HG03159 (cell line): Measurements from ENCODE around the gene LRRK1.

Source experiments
- ATAC-seq: cut with Tn5 transposase; IDR thresholded peaks from one replicate; pipeline ENCODE4 v1.9.1; 2021; ENCODE audit warnings: mild to moderate bottlenecking, moderate library complexity; ENCODE audit not compliant: unreplicated experiment

Gene LRRK1

DNA sequence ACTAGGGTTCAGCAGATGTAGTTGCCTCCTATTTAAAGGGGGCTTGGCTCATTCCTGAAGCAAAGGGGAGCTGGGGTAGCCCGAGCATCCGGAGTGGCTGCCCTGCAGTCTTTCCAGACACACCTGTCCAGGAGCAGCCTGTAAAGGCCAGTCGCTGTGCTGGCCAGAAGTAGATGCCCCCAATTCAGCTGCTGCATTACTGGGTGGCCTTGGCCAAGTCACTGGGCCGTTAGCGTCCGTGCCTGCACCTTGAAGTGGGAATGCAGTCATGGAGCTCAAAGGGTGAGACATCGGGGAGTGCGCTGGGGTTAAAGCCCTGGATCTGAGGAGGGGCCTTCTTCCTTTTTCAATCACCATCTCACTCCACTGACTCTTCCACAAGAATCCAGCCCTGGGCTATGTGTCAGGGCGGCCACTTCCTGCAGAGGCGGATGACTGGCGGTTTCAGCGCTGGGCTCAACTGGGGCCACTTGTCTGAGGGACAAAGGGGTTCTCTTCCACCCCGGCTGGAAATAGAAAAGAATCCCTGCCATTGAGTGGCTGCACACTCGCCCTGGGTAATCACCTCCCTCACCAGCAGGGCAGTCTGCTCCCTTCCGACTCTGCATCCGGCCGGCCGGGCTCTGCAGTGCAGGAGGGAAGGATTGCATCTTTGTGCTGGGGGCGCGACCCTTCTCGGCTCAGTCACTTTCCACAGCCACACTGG lies 27.7 kb upstream of the LRRK1 start:
- ATAC-seq = no peak

DNA sequence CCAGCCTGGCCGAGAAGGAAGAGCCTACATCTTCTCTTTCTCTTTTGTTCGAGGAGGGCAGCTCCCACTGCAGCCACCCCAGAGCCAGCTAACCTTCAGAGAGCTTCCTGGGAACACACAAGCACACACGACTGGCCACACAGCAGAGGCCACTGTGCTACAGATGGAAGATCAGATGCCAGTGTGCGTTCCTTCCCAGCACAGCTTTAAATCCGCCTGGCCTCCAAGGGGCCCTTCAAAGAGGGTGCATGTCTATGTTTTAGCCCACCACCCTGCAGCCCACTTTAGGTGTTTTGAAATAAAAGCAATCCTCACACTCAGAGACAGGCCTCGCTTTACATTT lies 27.2 kb upstream of the LRRK1 start:
- no peak for ATAC-seq

DNA sequence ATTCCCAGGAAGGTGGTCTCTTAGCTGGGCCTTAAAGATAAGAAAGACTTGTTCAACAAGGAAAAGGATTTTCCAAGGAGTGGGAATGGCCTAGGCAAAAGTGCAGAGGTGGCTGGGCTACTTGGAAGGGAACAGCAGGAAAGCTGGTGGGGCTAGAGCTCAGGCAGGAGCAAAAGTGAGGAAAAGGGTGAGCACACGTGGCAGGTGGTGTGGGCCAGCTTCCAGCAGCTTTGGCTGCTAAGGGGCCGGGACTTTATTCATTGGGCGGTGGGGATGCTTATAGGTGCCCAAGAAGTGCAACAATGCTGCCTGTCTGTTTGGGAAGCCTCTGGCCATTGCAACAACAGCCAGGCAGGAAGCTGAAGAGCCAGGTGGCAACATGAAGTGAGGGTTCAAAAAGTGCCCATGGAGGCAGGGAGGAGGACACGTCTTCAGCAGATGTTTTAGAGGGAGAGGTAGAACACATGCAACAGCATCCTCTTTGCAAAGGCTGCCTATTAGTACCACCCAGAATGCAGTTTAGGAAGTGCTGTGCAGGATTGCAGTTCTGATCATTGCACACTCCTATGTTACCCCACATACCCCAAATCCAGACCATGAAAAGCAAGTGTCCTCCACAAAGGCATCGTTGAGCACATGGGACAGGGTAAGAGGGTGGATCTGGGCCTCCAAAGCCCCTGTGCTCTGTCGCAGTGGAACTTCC lies 25.7 kb upstream of the LRRK1 start:
- ATAC-seq = no peak

DNA sequence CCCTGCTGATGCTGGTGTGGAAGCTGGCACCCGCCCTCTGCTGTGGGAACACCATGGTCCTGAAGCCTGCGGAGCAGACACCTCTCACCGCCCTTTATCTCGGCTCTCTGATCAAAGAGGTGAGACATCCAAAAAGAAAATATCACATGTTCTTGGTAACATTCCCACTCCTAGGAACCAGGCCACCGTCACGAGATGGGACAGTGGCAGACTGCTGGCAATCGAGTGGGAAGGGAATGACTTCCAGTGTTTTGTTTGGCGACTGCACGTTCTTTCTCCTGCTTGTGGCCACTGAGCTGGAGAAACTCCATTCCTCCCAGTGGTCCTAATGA lies 25.2 kb upstream of the LRRK1 start:
- no peak for ATAC-seq

DNA sequence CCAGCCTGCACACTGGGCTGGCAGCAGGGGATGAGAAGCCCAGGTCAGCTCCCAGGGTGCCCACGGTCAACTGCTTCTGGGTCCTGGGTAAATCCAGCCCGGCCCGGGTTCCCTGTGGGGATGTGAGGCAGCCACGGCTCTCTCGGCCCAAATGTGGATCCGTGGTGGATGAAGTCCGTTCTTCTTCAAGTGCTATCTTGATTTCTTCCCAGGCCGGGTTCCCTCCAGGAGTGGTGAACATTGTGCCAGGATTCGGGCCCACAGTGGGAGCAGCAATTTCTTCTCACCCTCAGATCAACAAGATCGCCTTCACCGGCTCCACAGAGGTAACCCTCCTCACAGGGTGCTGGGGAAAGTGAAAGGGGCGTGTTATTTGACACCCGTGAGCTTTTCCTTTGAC lies 23.4 kb upstream of the LRRK1 start:
- ATAC-seq = no peak

DNA sequence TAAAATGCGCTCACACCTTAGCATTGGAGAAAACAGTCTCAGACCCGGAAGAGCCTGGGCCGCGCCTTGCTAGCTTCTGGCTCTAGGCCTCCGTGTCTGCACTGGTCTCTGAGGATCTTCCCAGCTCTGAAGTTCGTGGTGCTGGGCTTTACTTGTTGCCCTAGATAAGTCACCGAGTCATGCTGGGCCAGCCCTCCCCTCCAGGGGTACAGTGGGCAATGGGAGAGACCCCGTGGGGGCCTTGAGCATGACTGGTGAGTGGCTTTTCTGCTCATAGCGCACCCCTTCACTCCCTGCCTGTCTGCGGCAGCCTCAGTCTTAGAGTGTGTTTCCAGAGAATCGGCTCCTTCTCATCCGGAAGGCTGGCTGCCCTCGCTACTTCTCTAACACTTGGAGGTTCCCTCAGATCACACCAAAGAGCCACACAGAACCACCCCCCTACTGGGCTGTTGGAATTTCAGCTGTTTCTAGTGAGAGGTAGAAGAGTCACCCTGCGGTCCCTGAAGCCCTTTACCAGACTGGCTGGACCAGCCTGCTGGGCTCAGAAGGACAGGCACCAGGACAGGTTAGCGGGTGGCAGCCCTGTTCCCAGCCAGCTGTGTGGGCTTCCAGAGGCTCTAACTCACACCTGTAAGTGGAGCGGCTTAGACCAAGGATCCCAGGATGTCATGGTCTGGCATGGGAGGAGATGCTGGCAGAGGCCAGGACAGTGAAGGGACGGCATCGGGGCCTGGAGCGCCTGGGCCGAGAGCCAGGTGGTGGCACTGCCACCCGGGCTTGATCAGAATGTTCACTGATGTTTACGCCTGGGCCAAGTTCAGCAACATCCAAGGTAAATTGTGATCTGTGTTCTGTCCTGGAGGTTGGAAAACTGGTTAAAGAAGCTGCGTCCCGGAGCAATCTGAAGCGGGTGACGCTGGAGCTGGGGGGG lies 21.7 kb upstream of the LRRK1 start:
- no peak for ATAC-seq

DNA sequence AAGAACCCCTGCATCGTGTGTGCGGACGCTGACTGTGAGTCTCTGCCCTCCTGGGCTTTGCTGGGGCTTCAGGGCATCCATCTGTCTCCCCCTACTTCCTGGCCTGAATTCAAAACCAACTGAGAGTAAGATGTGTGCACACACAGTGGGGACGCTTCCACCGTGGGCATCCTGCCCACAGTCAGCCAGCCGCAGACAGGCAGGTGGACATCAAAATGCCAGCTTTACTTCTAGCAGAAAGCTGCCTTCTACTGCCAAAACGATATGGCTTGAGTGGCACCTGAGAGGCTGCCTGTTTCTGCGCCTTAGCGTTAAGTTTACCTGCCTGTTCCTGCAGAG lies 21.0 kb upstream of the LRRK1 start:
- no peak for ATAC-seq

DNA sequence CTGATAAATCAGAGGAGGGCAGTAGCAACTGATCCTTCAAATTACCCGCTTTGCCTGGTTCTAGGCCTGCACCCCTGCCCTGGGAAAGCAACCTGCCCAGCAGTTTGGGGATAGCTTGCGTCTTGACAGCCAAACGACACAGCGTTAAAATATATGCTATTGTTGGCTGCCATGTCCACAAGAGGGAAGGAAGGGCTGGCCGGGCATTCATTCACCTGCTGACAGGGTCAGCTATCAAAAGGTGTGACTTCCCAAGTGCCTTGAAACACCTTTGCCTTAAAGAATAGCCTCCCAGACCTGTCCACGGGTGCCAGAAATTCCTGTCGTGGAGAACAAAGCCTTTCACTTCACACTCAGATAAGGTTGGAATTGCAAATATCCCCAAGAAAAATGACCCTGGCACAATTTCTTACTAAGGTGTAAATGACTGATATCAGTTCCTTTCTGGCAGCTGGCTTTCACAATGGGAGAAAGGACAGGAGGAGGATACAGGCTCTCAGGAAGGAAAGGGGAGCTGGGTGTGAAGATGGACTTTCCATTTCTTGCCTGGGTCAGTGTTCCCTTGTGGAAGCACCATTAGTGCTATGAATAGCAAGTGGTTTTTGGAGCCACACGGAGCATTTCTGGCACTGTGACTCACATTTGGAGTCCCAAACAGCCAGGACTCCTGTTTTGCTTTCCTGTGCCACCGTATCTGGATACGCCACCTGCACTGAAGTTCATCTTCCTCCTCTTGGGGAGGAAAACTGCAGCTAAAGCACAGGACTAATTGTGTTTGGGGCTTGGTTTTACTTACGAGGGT lies 20.3 kb upstream of the LRRK1 start:
- no peak for ATAC-seq

DNA sequence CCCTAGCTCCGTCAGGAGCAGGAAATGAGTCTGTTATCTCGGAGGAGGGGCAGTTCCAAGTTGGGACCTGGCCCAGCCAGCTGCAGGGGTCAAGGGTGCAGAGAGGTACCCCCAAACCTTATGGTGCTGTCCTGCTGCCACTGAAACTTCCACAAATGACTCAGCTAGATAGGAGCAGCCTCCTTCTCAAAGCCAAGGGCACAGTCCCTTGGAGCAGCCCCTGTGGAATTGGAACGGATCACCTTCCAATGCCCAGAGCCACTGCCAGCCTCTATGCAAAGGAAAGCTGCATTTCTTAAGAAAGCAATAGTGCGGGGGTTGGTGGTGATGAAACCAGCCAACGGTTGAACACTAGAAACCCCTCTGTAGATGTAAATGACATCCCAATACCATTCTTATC lies 19.6 kb upstream of the LRRK1 start:
- ATAC-seq = no peak

DNA sequence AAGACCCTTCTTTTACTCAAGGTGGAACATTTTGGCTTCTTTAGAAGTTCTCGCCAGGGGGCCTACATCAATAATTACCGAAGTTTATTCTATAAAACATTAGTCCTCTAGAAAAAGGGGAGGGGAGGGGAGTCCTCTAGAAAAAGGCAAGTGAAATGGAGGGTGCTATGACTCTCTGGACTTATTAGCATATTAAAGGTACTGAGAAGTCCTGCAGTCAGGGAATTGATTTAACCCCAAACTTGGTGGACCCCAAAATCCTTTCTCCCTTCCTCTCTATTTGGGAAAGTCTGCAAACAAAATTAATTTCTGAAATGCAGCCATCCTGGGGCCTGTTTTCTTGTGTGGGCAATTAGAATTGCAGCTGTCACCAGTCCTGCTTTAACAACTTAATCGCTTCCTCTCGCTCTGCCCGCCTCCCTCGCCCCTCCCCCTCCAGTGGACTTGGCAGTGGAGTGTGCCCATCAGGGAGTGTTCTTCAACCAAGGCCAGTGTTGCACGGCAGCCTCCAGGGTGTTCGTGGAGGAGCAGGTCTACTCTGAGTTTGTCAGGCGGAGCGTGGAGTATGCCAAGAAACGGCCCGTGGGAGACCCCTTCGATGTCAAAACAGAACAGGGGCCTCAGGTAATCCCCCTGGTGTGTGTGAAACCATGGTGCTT lies 18.9 kb upstream of the LRRK1 start:
- ATAC-seq = no peak

DNA sequence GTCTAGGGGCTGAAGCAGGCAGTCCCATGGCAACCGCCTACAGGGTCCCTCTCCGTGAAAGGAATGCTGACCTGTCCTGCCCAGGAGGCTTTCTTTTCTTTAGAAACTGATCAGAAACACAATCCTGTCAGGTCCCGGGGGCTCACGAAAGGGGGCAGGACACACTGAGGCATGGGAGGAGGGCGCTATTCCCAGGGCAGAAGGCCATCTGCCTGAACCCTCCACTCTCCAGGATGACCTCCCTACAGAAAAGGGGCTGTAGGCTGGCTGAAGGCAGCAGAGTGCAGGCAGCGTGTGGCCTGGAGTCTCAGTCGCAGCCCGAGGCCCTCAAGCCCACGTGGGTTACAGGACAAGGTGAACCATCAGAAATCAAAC lies 18.4 kb upstream of the LRRK1 start:
- no peak for ATAC-seq

DNA sequence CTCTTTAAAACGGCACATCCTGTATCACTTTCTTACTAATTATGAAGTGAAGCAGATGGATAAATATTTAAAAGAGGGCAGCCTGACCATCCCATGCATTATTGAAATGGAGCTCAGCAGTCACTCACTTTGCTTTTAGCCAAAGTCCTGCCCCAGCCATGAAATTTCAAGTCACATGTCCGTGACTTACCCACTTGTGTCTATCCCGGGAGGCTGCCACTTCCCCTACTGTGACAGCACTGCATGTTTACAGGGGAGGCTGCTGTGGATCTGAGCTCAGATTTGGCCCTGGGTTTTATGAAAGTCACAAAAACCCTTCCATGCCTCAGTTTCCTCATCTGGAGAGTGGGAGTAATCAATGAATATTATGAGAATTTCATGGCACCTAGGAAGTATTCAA lies 17.9 kb upstream of the LRRK1 start:
- ATAC-seq = no peak

DNA sequence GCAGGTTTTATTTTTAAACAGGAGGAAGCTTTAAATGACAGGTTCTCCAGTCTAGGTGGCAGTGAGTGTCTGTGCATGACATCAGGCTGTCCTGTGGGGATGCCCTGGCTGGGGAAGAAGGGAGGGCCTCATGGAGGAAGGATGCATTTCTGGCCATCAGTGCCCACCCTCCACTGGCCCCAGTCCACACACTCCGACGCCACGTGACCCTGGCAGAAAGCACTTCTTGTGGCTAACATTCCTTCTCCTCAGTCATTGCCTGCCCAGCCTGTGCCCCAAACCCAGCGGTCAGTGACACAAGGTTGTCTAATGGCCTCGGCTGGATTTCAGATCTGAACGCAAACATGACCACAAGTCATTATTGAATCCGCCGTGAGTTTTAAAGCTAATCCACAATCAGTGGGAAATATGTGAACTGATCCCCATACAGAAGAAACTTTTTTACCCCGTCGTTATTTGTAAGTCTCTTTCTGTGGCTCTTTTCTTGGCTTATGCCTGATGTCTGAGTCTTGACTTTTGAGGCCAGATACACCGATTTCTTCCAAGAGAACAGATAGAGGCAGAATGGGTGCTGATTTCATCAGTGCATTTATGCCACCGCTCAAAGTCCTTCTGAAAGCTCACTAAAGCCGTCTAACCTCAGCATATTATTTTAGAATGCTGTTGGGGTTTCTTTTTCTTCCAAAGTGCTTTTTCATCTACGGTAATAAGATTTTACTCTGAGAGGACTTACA lies 17.3 kb upstream of the LRRK1 start:
- no peak for ATAC-seq

DNA sequence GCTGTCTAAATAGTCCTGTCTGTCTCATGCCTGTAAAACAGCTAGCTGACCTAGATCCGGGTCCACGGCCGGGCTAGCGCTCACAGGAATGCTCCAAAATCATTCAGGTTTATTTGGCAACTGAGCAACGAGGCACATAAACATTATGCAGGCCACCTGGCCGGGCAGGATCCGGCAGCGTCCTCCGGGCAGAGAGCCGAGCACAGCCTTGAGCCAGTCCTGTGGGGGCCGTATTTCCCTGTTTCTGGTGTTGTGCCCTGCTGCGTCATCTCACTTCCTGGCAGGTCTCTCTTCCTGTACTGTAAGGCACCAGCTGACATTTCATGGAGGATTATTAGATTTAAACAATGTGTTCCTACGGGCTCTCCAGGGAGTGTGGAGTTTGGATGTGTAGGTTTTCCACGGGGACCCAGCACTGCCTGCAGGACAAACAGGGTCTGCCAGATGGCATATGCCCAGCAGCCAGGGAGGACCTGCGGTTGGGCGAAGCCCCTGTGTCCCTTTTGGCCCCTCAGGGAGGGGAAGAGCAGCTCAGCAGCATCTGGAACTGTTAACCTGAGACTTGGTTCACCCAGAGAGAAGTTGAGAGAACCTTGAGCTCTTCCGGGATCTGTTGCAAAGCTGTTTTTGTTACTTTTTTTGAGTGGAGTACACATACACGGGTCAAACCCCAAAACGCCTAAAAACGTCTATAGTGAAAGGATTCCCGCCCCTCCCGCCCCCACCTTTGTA lies 16.6 kb upstream of the LRRK1 start:
- ATAC-seq = no peak

DNA sequence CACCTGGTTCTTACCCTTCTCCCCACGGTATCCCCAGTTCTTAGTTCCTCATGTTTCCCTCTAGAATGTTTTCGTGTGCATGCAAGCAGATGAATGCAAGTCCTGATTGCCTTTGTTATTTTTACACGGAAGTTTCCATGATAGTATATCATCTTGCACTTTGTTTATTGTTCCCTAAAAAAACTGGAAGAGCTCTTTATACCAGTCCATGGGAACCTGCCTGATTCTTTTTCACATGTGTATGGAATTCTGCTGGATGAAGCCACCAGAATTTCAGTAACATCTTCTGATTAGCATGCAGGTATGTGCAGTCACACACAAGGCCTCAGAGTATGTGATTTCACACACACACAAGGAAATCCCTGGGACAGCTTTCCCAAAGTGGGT lies 16.0 kb upstream of the LRRK1 start:
- no peak for ATAC-seq

DNA sequence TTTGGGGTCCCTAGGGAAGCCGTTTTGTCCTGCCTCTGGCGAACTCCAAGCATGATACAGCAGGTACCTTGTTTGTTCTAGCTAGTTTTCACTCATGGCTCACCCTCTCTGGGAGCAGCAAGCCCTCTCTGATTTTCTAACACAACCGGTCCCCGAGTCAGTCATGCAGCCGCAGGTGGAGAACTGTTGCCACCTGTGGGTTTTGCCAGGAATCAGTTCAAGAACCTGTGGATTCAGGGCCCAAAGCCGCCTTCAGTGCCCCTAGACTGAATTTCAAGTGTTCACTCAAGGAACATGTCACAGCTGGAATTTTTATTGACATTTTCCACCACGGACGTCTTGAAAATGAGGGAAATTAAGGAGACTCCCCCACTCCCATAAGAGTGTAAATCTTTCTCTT lies 13.3 kb upstream of the LRRK1 start:
- no peak for ATAC-seq

DNA sequence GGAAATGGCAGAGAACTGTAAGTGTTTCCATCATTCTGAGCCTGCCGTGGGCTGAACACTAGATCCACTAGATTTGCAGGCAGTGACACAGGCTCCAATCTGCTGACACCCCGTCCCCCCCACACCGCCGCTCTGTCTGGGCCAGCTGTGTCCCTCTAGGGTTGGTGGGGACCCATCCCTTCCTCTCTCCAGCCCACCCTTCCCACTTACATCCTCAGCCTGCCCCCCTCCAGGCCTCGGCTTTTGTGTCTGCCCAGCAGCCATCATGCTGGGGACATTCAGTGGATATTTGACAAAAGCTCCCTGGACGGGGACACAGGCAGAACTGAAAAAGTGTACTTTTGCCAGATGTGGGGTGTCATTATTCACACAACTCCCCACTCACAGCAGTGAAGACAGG lies 10.7 kb upstream of the LRRK1 start:
- no peak for ATAC-seq

DNA sequence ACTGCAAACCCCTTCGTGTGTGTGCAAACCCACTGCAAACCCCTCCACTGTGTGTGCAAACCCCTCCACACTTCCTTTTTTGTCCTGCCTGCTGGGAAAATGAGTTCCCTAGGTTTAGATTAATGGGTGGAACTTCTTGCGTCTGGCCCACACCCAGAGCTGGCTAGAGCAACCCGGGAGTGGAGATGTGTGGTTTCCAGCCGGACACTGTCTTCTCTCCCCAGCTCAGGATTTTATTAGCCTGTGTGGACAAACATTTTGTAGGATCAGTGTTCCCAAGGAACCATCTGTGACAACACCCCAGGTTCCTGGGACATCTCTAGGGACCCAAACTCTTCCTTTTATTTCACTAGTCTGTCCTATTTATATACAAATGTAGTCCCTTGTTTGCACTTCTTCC lies 9.6 kb upstream of the LRRK1 start:
- no peak for ATAC-seq
